OCI-LY7 (cell line): ENCODE results near the gene DKK3.

Experiments used
- EZH2phosphoT487 ChIP-seq: fragments of 200-600 bp; sonication (generic); IDR thresholded peaks from 2 replicates; pipeline ENCODE4 v1.6.1; 2018; ENCODE audit warnings: low read depth, borderline replicate concordance, mild to moderate bottlenecking, mixed run types, antibody characterized with exemption, low read length, moderate library complexity, mixed read lengths
- TF ChIP-seq, protein P1 (sequence below): fragments of 200-600 bp; sonication (generic); conservative IDR thresholded peaks from 2 replicates; pipeline ENCODE4 v1.5.1; 2014; ENCODE audit warnings: mild to moderate bottlenecking, antibody characterized with exemption, low read length, moderate library complexity, mixed read lengths

DNA sequence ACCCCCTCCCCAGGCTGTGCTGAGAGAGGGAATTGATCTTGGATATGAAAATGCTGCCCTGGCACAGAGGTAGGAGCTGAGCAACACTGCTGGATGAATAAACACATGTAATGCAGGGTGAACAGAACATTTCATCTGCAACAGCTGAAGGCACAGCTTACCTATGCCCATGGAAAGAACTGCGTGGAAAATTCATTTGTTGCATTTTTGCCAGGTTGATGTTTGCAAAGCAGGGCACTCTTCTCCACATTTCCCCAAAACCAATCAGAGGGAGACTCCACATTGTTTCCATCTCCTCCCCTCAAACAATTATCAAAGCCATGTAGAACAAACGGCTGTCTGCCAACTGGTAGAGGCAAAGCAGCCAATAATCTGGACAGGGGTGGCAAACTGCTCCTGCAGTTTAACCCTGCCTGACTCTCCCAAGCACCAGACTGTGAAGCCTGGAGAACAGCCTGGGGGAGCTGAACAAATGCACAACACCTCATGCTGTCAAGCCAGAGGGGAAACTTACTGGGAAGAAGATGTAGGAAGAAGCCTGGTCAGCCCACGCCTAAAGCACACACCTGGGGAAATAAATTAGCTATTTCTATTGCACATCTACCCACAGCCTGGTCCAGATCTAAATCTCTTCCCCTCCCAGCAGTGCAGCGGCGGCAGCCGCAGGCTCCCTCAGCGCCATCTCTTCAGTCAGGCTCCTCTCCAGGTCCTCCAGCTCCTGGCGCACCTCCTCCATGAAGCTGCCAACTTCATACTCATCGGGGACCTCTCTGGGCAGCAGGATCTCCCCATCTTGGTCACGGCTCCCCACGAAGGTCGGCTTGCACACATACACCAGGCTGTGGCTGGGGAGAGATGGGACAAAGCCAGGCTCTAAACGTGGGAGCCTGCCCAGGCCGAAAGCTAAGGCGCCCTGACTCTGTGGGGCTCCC, 44.3 kb downstream of the DKK3 start:
- TF ChIP-seq, protein P1, sequence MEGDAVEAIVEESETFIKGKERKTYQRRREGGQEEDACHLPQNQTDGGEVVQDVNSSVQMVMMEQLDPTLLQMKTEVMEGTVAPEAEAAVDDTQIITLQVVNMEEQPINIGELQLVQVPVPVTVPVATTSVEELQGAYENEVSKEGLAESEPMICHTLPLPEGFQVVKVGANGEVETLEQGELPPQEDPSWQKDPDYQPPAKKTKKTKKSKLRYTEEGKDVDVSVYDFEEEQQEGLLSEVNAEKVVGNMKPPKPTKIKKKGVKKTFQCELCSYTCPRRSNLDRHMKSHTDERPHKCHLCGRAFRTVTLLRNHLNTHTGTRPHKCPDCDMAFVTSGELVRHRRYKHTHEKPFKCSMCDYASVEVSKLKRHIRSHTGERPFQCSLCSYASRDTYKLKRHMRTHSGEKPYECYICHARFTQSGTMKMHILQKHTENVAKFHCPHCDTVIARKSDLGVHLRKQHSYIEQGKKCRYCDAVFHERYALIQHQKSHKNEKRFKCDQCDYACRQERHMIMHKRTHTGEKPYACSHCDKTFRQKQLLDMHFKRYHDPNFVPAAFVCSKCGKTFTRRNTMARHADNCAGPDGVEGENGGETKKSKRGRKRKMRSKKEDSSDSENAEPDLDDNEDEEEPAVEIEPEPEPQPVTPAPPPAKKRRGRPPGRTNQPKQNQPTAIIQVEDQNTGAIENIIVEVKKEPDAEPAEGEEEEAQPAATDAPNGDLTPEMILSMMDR = no peak
- no peak for TF ChIP-seq EZH2phosphoT487
